DMS 273 (cell line): ENCODE results near the gene BTNL9.
"Not testable (repeated sequence)": the region's sequence is repeated elsewhere in the genome, so short reads cannot be mapped to it uniquely, and the experiment has no call there.

Source experiments
- DNase-seq: peaks from one replicate; lab custom pipeline; 2025; ENCODE audit not compliant: unreplicated experiment; lab: John Stamatoyannopoulos, UW

BTNL9 gene

DNA sequence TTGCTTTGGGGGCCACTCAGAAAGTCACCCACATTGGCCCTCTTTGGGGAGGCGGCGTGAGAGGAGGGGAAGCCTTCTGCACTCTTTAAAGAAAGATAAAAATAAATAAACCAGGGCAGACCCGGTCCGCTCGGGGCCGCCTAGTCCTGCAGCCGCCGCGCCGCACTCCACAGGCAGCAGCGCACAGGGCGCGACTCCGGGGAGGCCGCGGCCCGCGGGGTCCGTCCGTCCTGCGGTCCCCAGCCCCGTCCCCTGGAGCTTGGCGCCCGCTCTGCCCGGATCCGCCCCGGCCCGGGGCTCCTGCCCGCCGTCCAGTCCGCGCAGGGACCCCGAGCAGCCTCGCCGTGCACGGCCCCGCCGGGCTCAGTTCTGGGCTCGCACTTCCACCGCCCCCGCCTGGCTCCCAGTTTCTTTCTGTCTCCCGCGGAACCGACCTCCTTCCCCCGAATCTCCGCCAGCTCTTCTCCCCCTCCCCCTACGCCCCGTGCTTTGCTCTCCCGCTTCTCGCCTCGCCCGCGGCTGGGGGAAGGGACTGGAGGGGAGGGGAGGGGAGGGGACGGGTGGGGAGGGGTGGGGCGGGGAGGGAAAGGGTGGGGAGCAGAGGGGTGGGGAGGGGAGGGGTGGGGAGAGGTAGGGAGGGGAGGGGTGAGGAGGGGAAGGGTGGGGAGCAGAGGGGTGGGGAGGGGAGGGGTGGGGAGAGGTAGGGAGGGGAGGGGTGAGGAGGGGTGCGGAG is 57.9 kb downstream of the BTNL9 start:
- peak; percentile 33 for DNase-seq

DNA sequence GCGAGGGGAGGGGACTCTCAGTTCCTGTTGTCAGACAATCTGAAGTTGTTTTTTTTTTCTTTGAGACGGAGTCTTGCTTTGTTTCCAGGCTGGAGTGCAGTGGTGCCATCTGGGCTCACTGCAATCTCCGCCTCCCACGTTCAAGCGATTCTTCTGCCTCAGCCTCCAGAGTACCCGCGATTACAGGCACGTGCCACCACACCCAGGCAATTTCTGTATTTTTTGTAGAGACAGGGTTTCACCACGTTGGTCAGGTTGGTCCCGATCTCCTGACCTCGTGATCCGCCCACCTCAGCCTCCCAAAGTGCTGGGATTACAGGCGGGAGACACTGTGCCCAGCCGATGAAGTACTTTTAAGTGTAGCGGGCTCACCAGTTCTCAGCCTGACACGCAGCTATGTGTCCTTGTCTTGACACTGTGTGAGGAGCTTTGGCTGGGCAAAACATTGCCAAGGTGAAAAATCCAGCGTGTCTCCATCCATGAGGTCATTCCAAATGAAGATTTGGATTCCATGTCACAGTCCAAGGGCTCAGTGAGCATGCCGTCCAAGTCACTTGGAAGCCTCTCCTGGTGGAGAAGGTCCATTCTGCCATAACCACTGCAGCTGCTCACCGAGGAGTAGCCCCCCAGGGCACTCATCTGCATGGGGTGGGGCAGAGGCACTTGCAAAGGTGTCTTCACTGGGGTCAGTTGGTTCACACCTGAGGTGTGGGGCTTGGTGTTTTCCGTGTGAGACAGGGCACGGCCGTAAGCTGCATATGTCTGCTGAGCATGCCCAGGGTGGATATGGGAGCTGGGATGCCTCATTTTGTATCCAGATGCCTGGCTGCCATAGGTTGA is 58.9 kb downstream of the BTNL9 start:
- peak; percentile 71 for DNase-seq

DNA sequence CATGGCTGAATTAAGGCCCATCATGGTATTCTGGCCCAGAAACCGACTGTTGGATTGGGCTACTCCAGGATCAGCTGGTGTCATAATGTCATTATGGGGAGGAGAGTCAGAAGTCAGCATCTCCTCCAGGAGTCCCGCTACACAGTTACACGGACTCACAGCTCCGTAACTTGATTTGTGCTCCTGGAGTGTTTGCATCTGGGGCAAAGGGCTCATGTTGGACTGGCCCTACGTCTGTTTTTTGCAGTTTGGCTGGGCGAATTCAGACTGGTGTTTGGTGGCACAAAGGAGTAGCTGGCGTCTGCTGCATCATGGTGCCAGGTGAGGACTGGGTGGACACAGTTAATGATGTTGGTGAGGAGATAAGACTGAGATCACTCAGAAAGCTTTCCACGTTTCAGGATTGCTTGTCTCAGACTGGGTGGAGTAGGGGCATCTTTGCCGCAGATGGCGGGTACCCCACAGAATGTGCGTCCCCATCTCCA is 59.6 kb downstream of the BTNL9 start:
- DNase-seq: peak; percentile 49

GRCh38 chr5:181100121-181100875 is 60.2 kb downstream of the BTNL9 start:
- peak; percentile 65 for DNase-seq

- not testable (repeated sequence) for DNase-seq
Observed at GRCh38 chr5:181101030-181101641, 61.1 kb downstream of the BTNL9 start.

DNA sequence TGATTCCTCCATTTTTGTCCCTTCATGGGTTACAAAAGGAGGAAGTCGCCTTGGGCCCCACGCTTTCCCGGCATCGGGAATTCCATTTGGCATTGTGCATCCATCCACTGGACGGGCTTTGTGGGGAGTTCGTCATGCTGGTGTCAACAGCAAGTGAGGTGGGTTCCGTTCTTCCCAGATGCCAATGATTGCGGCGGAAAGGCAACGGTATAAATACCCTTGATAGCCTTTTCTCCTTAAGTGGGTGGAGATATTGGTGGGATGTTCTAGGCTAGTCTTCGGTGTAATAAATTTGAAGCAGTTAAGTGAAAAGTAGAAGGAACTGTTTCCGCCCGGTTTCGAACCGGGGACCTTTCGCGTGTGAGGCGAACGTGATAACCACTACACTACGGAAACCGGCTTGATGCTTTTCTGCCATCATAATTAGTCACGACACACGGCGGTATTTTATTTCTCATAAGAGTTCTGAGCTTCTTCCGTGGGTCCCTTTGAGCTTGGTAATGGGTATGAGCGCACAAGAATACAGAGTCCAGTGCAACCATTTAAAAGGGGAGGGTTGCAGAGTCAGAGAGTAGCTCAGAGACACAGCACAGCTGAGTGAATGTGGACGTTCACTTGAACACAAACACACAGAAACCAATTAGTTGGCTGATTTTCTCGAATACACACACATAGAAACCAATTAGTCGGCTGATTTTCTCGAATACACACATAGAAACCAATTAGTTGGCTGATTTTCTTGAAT is 62.0 kb downstream of the BTNL9 start:
- DNase-seq: not testable (repeated sequence)

- peak; percentile 43 for DNase-seq
Observed at GRCh38 chr5:181104259-181104568, 64.1 kb downstream of the BTNL9 start.

DNA sequence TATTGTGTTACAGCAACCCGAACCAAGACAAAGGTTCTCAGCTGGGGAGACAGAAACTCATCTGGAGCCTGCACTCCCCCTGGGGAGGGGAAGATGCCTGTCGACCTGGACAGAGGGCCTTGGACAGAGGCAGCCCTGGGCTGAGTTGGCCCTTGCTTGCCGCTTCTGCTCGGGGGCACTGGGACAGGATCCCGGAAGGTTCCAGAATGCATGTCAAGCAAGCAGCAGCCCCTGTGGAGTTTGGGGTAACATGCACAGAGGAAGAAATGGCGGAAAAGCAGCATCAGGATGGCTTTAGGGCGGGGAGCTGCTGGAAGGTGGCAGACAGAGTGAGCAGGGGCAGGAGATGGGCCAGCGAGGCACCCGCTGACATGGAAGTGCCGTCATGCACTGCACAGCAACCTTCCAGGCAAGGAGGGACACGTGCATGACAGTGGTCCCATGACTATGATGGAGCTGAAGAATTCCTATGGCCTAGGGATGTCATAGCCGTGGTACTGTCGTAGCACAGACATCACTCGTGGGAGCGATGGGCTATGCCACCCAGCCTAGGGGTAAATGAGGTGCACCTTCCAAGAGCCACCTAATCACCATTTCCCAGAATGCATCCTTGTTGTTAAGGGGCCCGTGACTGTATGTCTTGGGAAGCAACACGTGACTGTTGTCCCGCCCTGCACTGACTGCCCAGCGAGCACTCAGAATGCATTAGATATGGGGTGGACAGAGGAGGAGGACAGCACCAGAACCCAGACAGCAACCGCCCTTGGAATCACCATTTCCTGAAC is 64.7 kb downstream of the BTNL9 start:
- not testable (repeated sequence) for DNase-seq

- no peak for DNase-seq
Observed at GRCh38 chr5:181105391-181106025, 65.4 kb downstream of the BTNL9 start.

GRCh38 chr5:181107699-181108098 is 67.6 kb downstream of the BTNL9 start:
- DNase-seq: peak; percentile 30

GRCh38 chr5:181108578-181109165 is 68.6 kb downstream of the BTNL9 start:
- DNase-seq: no peak

- DNase-seq: no peak
Observed at GRCh38 chr5:181109489-181110013, 69.5 kb downstream of the BTNL9 start.

- peak; percentile 25 for DNase-seq
Observed at GRCh38 chr5:181111010-181111409, 70.9 kb downstream of the BTNL9 start.
